Kidney epithelial cell (primary cell): ENCODE measurements around the gene HHATL. TPM values are rescaled to one million over a fixed set of nuclear protein-coding genes. Genes with fewer than 3 reads are reported as not detected.

Source experiments
- DNase-seq: peaks from one replicate; pipeline ENCODE4 v3.0.0-alpha.2; 2010; ENCODE audit warnings: low read depth
- H3K27me3 ChIP-seq: 2 replicates; pipeline ENCODE4 v1.6.0; 2011; ENCODE audit warnings: low read length; ENCODE audit not compliant: control insufficient read depth, insufficient read depth
- H3K36me3 ChIP-seq: 2 replicates; pipeline ENCODE4 v1.5.1; 2011; ENCODE audit warnings: low read length; ENCODE audit not compliant: control insufficient read depth, insufficient read depth
- H3K4me3 ChIP-seq: 2 replicates; pipeline ENCODE4 v1.5.1; 2011; ENCODE audit warnings: low read depth, mild to moderate bottlenecking, control low read depth, low read length
- CTCF ChIP-seq: IDR thresholded peaks from 2 replicates; pipeline ENCODE4 v1.5.1; 2011; ENCODE audit warnings: mild to moderate bottlenecking, moderate library complexity, low read length, control low read depth, inconsistent platforms; ENCODE audit not compliant: insufficient read depth, poor library complexity, severe bottlenecking
- total RNA-seq: library from RNA; depleted of rRNA; stranded (reverse); fragments of >200 nt; gene quantifications from 2 replicates; pipeline ENCODE4 v1.2.3, GENCODE V29; 2015

HHATL gene
- total RNA-seq, 1 donor from 2014 or later, result not detected

DNA sequence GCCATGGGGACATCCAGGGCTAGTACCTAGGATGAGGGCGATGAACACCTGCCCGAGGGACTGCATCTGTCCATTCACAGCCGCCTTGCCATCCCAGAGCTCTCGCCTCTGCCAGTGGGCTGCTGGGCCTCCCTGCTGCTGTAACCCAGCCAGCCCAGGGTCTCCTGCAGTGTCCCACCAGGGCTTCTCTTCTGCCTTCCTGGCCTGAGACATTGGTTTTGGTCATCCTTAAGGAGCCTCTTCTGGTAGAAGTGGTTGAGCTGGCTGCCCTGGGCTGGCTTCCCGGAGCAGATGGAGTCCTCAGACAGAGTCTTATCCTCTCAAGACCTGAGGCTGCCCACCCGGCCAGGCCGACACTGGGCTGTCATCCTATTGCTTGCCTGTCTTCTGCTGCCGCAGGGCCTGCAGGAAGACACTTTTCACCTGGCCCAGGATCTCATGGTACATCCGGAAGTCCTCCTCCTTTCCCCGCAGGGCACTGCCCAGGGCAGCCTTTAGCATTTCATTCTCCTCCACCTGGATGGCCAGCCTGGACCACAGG, 6.1 kb upstream of the HHATL start:
- no peak for TF ChIP-seq CTCF
- no peak for DNase-seq
- peaks cover 10% of the 10 kb centered on the region for H3K27me3 ChIP-seq
- no peaks in the 10 kb centered on the region for H3K36me3 ChIP-seq
- no peak overlapping the region for H3K4me3 ChIP-seq

DNA sequence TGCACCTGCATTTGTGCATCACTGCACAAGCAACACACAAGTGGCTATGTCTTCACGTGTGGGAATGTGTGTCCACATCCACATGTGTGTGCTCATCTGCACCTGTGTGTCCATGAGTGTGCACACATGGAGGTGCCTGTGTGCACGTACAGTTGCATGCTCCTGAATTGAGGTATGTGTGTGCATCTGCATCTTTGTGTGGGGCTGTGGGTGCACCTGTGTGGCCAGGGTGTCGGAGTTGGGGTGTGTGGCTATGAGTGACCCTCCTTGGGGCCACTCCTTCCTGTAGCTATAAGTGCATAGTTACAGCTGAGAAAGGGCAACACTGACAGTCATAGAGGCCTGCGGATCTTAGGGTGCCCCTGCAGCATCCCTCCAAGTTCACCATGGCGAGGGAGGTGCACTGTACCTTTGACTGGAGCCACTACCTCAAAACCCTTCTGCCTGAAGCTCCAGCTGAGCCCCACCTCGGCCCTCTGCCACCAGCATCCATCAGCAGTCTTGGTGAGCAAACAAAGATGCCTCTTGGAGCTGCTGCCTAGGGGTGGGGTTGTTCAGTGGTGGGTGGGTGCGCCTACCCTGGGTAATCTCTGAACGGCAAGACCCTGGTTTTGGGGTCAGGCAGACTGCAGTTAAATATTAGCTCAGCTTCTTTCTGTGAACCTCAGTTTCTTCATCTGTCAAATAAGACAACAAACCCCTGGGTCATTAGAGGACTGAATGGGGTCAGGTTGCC, 5.2 kb upstream of the HHATL start:
- no peak for DNase-seq
- peaks cover 13% of the 10 kb centered on the region for H3K27me3 ChIP-seq
- H3K4me3 ChIP-seq, result no peak overlapping the region
- TF ChIP-seq CTCF, result no peak
- H3K36me3 ChIP-seq, result no peaks in the 10 kb centered on the region

- TF ChIP-seq CTCF, result no peak
- no peak for DNase-seq
- H3K36me3 ChIP-seq, result no peaks in the 10 kb centered on the region
- H3K4me3 ChIP-seq, result no peak overlapping the region
- H3K27me3 ChIP-seq, result peaks cover 19% of the 10 kb centered on the region
Measured at GRCh38 chr3:42706721-42707619, 4.4 kb upstream of the HHATL start.

DNA sequence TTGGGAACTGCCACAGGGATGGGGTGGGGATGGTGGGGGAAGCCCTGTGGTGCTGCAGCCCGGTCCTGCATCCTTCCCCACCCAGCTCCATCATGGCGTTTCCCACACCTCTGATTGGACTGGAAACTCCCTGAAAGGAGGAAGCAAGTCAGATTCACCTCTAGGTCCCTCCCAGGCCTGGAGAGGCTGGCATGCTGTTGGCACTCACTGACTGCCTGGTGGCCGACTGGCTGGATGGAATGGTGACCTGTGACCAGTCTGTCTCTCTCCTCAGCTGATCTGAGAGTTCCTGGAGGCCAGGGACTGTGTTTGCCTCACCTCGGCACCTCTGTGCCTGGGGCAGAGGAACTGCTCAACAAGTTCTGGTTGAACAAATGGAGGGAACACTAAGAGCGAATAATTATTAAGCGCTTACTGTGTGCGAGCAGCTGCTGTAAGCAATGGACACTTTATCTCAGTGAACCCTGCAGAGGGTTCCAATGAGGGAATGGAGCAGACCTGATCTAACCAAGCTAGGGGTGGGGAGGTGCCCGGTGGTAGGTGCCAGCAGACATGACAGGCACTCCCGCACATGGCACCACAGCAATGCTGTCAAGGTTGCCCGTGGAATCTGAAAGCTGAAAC, 3.5 kb upstream of the HHATL start:
- DNase-seq, result no peak
- Histone ChIP-seq H3K27me3 (peaks cover 18% of the 10 kb centered on the region), H3K36me3 (no peaks in the 10 kb centered on the region), H3K4me3 (no peak overlapping the region)
- TF ChIP-seq CTCF, result no peak

DNA sequence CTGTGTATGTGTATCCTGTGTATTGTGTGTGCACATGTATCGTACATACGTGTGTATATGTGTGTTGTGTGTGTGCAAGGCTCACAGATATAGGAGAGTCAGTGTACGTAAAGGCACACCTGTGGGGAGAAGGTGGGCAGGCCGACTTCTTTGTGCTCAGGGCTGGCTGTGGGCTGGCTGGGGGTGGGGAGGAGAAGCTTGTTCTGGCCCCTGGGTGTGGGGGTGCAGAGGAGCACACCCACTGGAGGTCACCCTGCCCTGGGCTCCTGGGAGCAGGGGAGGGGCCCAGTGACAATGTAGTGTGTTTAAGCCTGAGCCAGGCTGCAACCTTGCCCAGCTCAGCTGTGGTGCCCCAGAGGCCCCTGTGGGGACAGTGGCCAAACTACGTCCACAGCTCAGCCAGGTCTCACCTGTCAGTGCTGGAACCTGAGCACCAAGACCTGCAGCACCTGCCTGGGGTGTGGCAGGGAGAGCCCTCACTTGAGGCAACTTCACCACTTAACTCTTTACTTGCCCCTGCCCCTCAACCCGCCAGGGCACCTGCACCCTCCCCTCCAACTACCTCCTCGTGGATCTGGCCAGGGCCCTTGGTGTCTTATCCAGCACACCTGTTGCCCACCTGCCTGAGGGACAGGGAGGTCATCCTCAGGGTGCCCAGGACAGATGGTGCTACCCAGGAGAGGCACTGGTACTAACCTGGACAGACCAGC, 2.6 kb upstream of the HHATL start:
- DNase-seq, result no peak
- TF ChIP-seq CTCF, result no peak
- no peaks in the 10 kb centered on the region for H3K36me3 ChIP-seq
- H3K27me3 ChIP-seq, result peaks cover 18% of the 10 kb centered on the region
- no peak overlapping the region for H3K4me3 ChIP-seq
